Stimulated activated naive CD8-positive, alpha-beta T cell treated with anti-CD3 and anti-CD28 coated beads, Interleukin-15, amount 100 ng/mL, for 72 hours (primary cell): Measurements from ENCODE around the gene SMYD3.
"Not testable (repeated sequence)": the region's sequence is repeated elsewhere in the genome, so short reads cannot be mapped to it uniquely, and the experiment has no call there.

Experiments used
- ATAC-seq: fragments of 150-1000 bp; cut with Tn5 transposase; 2 replicates; pipeline ENCODE4 v1.10.0; 2021; ENCODE audit warnings: mild to moderate bottlenecking, moderate library complexity
- DNase-seq, 2 donors: peaks; one replicate each; pipeline ENCODE4 v3.0.0; 2021 to 2022
- H3K27ac Mint-ChIP-seq, 2 donors: one replicate each; pipeline ENCODE4 v1.8.0; 2022; ENCODE audit warnings: mild to moderate bottlenecking in 2 of 2, mixed read lengths in 2 of 2, moderate library complexity in 2 of 2
- H3K27me3 Mint-ChIP-seq: one replicate; pipeline ENCODE4 v1.8.0; 2022; ENCODE audit warnings: mixed read lengths
- H3K4me1 Mint-ChIP-seq: one replicate; pipeline ENCODE4 v1.8.0; 2022; ENCODE audit warnings: mild to moderate bottlenecking, mixed read lengths
- H3K4me3 Mint-ChIP-seq, 2 donors: one replicate each; pipeline ENCODE4 v1.8.0; 2022; ENCODE audit warnings: mild to moderate bottlenecking in 2 of 2, mixed read lengths in 2 of 2, moderate library complexity in 1 of 2
- H3K9me3 Mint-ChIP-seq, 2 donors: one replicate each; pipeline ENCODE4 v1.8.0; 2022; ENCODE audit warnings: mixed read lengths in 2 of 2

Gene SMYD3

GRCh38 chr1:245988393-245989078, 518.5 kb downstream of the SMYD3 start:
- DNase-seq, result no peak
- peaks cover 9% of the 10 kb centered on the region for H3K4me1 Mint-ChIP-seq
- no peaks in the 10 kb centered on the region for H3K9me3 Mint-ChIP-seq
- H3K27ac Mint-ChIP-seq, result no peak overlapping the region
- no peak overlapping the region for H3K4me3 Mint-ChIP-seq
- ATAC-seq, result no peak
- H3K27me3 Mint-ChIP-seq, result no peaks in the 10 kb centered on the region

- H3K9me3 Mint-ChIP-seq, result no peaks in the 10 kb centered on the region
- ATAC-seq (no peak), DNase-seq (no peak)
- H3K27ac Mint-ChIP-seq, result peak overlapping the region in 1 of 2 donors; percentile 64
- H3K4me1 Mint-ChIP-seq, result peaks cover 9% of the 10 kb centered on the region
- no peaks in the 10 kb centered on the region for H3K27me3 Mint-ChIP-seq
- no peak overlapping the region for H3K4me3 Mint-ChIP-seq
These were observed 519.1 kb downstream of the SMYD3 start for GRCh38 chr1:245987997-245988392.

- ATAC-seq, result no peak
- H3K4me3 Mint-ChIP-seq, result no peak overlapping the region
- no peaks in the 10 kb centered on the region for H3K9me3 Mint-ChIP-seq
These were observed 519.5 kb downstream of the SMYD3 start for GRCh38 chr1:245987577-245987976.

GRCh38 chr1:245987219-245987545, 519.9 kb downstream of the SMYD3 start:
- H3K27me3 Mint-ChIP-seq, result no peaks in the 10 kb centered on the region
- ATAC-seq (no peak), DNase-seq (no peak)
- H3K27ac Mint-ChIP-seq, result no peak overlapping the region
- no peak overlapping the region for H3K4me3 Mint-ChIP-seq
- H3K4me1 Mint-ChIP-seq, result peaks cover 9% of the 10 kb centered on the region
- H3K9me3 Mint-ChIP-seq, result no peaks in the 10 kb centered on the region

More at GRCh38 chr1:245987577-245987976, 519.5 kb downstream of the SMYD3 start:
- DNase-seq, result no peak
- H3K27ac Mint-ChIP-seq, result no peak overlapping the region
- H3K27me3 Mint-ChIP-seq, result no peaks in the 10 kb centered on the region
- H3K4me1 Mint-ChIP-seq, result peaks cover 9% of the 10 kb centered on the region

GRCh38 chr1:245986404-245987218, 520.5 kb downstream of the SMYD3 start:
- H3K27ac Mint-ChIP-seq, result no peak overlapping the region
- H3K27me3 Mint-ChIP-seq, result no peaks in the 10 kb centered on the region
- H3K9me3 Mint-ChIP-seq, result no peaks in the 10 kb centered on the region
- ATAC-seq (no peak), DNase-seq (no peak)
- peaks cover 9% of the 10 kb centered on the region for H3K4me1 Mint-ChIP-seq
- no peak overlapping the region for H3K4me3 Mint-ChIP-seq

- ATAC-seq (no peak), DNase-seq (no peak)
- Mint-ChIP-seq H3K4me1 (peaks cover 9% of the 10 kb centered on the region), H3K27me3 (no peaks in the 10 kb centered on the region), H3K27ac (no peak overlapping the region), H3K4me3 (no peak overlapping the region), H3K9me3 (no peaks in the 10 kb centered on the region)
These were observed 522.5 kb downstream of the SMYD3 start for GRCh38 chr1:245984390-245985155.

- Mint-ChIP-seq H3K27ac (peak overlapping the region in 1 of 2 donors; percentile 8), H3K27me3 (no peaks in the 10 kb centered on the region)
- ATAC-seq, result no peak
These were observed 523.6 kb downstream of the SMYD3 start for GRCh38 chr1:245983294-245983967.

GRCh38 chr1:245979589-245979988, 527.5 kb downstream of the SMYD3 start:
- H3K27me3 Mint-ChIP-seq, result no peaks in the 10 kb centered on the region
- H3K4me1 Mint-ChIP-seq, result peaks cover 4% of the 10 kb centered on the region
- no peaks in the 10 kb centered on the region for H3K9me3 Mint-ChIP-seq
- DNase-seq (no peak), ATAC-seq (no peak)
- no peak overlapping the region for H3K27ac Mint-ChIP-seq
- H3K4me3 Mint-ChIP-seq, result no peak overlapping the region

More at GRCh38 chr1:245983294-245983967, 523.6 kb downstream of the SMYD3 start:
- no peak overlapping the region for H3K4me3 Mint-ChIP-seq
- no peaks in the 10 kb centered on the region for H3K9me3 Mint-ChIP-seq
- DNase-seq, result no peak
- peaks cover 9% of the 10 kb centered on the region for H3K4me1 Mint-ChIP-seq

GRCh38 chr1:245978915-245979314, 528.2 kb downstream of the SMYD3 start:
- Mint-ChIP-seq H3K27me3 (no peaks in the 10 kb centered on the region), H3K27ac (no peak overlapping the region), H3K4me3 (no peak overlapping the region), H3K9me3 (no peaks in the 10 kb centered on the region), H3K4me1 (no peaks in the 10 kb centered on the region)
- ATAC-seq (no peak), DNase-seq (no peak)

- Mint-ChIP-seq H3K4me3 (no peak overlapping the region), H3K27me3 (no peaks in the 10 kb centered on the region), H3K9me3 (no peaks in the 10 kb centered on the region), H3K27ac (peak overlapping the region in 1 of 2 donors; percentile 80), H3K4me1 (no peaks in the 10 kb centered on the region)
- DNase-seq, result no peak
- ATAC-seq, result no peak
These were observed 534.6 kb downstream of the SMYD3 start for GRCh38 chr1:245972476-245972875.

GRCh38 chr1:245971711-245972085, 535.4 kb downstream of the SMYD3 start:
- Mint-ChIP-seq H3K27ac (no peak overlapping the region), H3K27me3 (no peaks in the 10 kb centered on the region), H3K4me1 (no peaks in the 10 kb centered on the region), H3K4me3 (no peak overlapping the region), H3K9me3 (no peaks in the 10 kb centered on the region)
- no peak for DNase-seq
- no peak for ATAC-seq

GRCh38 chr1:245971076-245971710, 535.9 kb downstream of the SMYD3 start:
- H3K27ac Mint-ChIP-seq, H3K4me3 Mint-ChIP-seq, DNase-seq, H3K9me3 Mint-ChIP-seq, H3K4me1 Mint-ChIP-seq, ATAC-seq, H3K27me3 Mint-ChIP-seq: not testable (repeated sequence)

- ATAC-seq (no peak), DNase-seq (no peak)
- Mint-ChIP-seq H3K27me3 (no peaks in the 10 kb centered on the region), H3K4me3 (no peak overlapping the region), H3K9me3 (peaks cover 5 to 7% of the 10 kb centered on the region in 2 donors), H3K4me1 (peaks cover 8% of the 10 kb centered on the region), H3K27ac (no peak overlapping the region)
These were observed 537.8 kb downstream of the SMYD3 start for GRCh38 chr1:245969283-245969682.

- Mint-ChIP-seq H3K27ac (no peak overlapping the region), H3K4me3 (no peak overlapping the region), H3K4me1 (peaks cover 13% of the 10 kb centered on the region), H3K27me3 (no peaks in the 10 kb centered on the region), H3K9me3 (peaks cover 5 to 7% of the 10 kb centered on the region in 2 donors)
- ATAC-seq, result no peak
- DNase-seq, result no peak
These were observed 538.3 kb downstream of the SMYD3 start for GRCh38 chr1:245968775-245969174.

GRCh38 chr1:245965398-245965797, 541.7 kb downstream of the SMYD3 start:
- Mint-ChIP-seq H3K4me1 (peaks cover 23% of the 10 kb centered on the region), H3K9me3 (peaks cover 5 to 7% of the 10 kb centered on the region in 2 donors), H3K27me3 (no peaks in the 10 kb centered on the region), H3K27ac (peak overlapping the region in 1 of 2 donors; percentile 7), H3K4me3 (no peak overlapping the region)
- ATAC-seq (peak; percentile 66), DNase-seq (no peak)
